ENCODE results near the gene KRT222. TPM values are rescaled to one million over a fixed set of nuclear protein-coding genes. Genes with fewer than 3 reads are reported as not detected.
A peak's percentile ranks its signal among the peaks of the same experiment; 100 is the strongest.

KRT222 gene
- total RNA-seq, 1 donor from 2014 or later: not detected

DNA sequence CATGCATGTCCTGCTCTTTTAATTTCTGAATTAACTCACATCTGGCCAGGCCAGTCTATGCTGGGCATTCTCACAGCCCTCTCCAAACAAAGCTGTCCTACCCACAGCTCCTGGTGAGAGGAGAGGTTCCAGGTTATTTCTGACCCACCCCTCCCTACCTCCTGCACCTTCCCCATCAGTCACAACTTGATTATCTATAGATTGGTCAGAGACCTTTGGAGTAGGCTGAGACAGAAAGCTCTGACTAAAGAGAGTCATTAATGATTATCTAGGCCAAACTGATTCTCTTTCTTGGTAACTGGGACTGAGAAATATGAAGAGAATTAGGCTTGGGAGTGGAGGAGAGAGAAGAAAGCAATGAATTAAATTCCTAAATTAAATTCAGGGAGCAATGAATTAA is 1.4 kb upstream of the KRT222 start:
- intact Hi-C loops (cut with micrococcal nuclease): no loop called here
- no peak for DNase-seq
- ATAC-seq: no peak

DNA sequence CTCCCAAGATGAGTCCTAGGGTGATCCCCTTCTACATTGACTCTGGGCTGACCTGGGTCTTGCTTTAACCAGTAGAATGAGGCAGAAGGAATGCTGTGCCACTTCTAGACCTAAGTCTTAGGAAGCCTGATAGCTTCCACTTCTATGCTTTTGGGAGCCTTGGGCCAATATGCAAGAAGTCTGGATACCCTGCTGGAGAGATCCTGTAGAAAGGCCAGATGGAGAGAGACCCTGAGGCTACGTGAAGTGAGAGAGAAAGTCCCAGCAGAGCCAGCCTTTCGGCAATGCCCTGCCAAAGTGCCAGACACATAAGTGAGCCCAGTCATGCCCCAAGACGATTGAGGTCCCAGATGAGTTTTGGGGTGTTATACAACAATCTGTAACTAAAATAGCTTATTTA is 1.7 kb downstream of the KRT222 start:
- DNase-seq: no peak
- no peak for ATAC-seq
- intact Hi-C loops (cut with micrococcal nuclease): no loop called here

GRCh38 chr17:40659911-40660310 is 5.1 kb downstream of the KRT222 start:
- DNase-seq (no peak), ATAC-seq (no peak)
- intact Hi-C loops (cut with micrococcal nuclease): no loop called here

DNA sequence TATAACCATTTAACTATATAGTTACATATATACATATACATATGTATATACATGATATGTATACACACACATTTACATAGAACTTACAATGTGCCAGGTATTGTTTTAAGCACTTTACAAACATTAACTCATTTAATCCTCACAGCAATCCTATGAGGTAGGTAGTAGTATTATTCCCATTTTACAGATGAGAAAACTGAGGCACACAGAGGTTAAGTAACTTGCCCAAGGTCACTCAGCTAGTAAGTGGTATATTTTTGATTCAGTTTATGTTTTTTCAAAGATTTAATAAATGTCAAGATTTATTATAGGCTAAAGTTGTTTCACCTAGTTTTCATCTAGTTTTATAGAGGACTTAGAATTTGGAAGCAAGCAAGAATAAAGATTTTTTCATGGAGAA is 6.6 kb downstream of the KRT222 start:
- intact Hi-C loops (cut with micrococcal nuclease): no loop called here
- ATAC-seq (no peak), DNase-seq (no peak)

DNA sequence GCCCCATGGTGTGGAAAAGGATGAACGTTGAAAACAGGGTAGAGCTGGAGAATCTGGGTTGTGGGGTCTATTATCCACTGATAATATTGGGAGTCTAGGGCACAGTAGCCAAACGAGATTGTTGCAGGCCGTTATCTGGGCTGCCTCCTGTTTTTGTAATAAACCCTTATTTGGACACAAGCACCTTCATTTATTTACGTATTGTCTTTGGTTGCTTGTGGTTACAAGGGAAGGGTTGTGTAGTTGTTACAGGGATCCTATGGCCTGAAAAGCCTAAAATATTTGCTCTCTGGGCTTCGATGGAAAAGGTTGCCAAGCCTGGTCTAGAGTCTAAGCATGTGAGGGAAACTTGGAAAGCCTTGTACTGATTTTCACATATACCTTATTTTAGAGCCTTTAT is 13.0 kb downstream of the KRT222 start:
- DNase-seq (no peak), ATAC-seq (no peak)
- intact Hi-C loops (cut with micrococcal nuclease): no loop called here

GRCh38 chr17:40648384-40648968 is 16.5 kb downstream of the KRT222 start:
- intact Hi-C loops (cut with micrococcal nuclease): loop anchor here (10.0 kb wide), 1 partner anchor 146 kb away; the partner anchor contains the start of gene KRT28
- DNase-seq (no peak), ATAC-seq (peak; percentile 69)

GRCh38 chr17:40647624-40648383 is 17.2 kb downstream of the KRT222 start, which contains the start of gene SMARCE1:
SMARCE1 (minus strand) TSS chr17:40647818; CDS start chr17:40645802, 2,016 bp downstream.
- DNase-seq (peak; percentile 80), ATAC-seq (peak; percentile 92)
- intact Hi-C loops (cut with micrococcal nuclease): loop anchor here (10.0 kb wide), 1 partner anchor 147 kb away; the partner anchor contains the start of gene KRT28

DNA sequence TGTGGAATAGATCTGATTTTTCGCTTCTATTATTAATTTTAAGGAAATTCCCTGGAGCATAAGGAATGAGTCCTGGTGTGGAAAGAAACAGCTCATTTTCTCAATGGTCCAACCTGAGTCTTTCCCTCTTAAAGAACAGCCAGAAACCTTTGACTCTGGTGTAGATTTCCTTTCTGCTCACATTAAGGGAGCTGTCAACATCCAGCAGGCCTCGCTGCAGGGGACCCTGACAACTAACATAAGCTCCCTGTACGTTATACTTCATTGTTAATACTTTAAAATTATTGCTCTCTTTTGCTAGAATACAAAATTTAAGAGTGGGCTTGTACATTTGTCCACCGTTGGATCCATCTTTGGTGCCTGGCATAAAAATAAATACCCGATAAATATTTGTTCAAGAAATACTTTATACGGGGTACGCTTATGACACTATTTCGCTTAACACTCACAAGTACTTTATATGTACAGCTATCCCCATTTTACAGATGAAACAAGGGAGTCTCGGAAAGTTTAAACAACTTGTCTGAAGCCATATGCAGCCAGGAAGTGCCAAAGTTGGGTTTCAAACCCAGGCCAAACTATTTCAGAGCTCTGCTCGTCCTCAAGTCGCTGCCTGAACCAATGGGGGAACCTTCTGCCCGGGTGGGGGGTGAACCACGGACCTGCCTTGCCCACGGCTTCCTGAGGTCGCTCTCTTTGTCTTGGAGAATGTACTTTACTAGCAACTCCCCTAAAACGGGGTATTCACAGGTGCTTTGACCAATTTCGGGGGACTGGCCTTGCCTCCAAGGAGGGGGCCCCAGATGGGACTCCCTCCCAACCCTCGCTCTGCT is 18.0 kb downstream of the KRT222 start:
- intact Hi-C loops (cut with micrococcal nuclease): loop anchor here (10.0 kb wide), 1 partner anchor 148 kb away; the partner anchor contains the start of gene KRT28
- no peak for DNase-seq
- ATAC-seq: peak; percentile 69

DNA sequence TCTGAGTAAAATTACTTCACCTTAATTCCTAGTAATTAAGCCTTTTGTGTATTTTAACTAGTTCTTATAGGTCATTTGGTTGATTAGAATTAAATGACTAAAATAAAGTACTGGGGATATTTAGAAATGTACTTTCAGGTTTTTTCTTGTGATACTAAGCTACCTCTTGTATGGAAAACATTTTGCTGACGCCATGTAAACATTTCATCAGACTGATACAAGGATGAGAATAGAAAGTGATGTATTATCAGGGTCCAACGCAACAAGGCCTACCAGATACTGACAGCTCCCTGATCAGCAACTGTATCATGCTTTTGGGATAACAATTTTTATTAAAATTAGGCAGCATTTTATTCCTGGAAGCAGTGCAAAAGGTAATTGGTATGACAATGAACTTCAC is 19.0 kb downstream of the KRT222 start:
- ATAC-seq: no peak
- no peak for DNase-seq
- intact Hi-C loops (cut with micrococcal nuclease): loop anchor here (10.0 kb wide), 1 partner anchor 149 kb away; the partner anchor contains the start of gene KRT28

GRCh38 chr17:40645291-40645690 is 19.7 kb downstream of the KRT222 start:
- intact Hi-C loops (cut with micrococcal nuclease): loop anchor here (10.0 kb wide), 1 partner anchor 150 kb away; the partner anchor contains the start of gene KRT28
- DNase-seq (no peak), ATAC-seq (no peak)

- no peak for DNase-seq
- no peak for ATAC-seq
- intact Hi-C loops (cut with micrococcal nuclease): no loop called here
These were observed 27.0 kb downstream of the KRT222 start for GRCh38 chr17:40637931-40638330.

GRCh38 chr17:40633871-40634270 is 31.1 kb downstream of the KRT222 start:
- intact Hi-C loops (cut with micrococcal nuclease): no loop called here
- DNase-seq (no peak), ATAC-seq (no peak)

GRCh38 chr17:40632216-40632615 is 32.8 kb downstream of the KRT222 start:
- intact Hi-C loops (cut with micrococcal nuclease): no loop called here
- ATAC-seq: no peak
- no peak for DNase-seq

GRCh38 chr17:40629842-40630241 is 35.1 kb downstream of the KRT222 start:
- ATAC-seq (no peak), DNase-seq (no peak)
- intact Hi-C loops (cut with micrococcal nuclease): no loop called here

DNA sequence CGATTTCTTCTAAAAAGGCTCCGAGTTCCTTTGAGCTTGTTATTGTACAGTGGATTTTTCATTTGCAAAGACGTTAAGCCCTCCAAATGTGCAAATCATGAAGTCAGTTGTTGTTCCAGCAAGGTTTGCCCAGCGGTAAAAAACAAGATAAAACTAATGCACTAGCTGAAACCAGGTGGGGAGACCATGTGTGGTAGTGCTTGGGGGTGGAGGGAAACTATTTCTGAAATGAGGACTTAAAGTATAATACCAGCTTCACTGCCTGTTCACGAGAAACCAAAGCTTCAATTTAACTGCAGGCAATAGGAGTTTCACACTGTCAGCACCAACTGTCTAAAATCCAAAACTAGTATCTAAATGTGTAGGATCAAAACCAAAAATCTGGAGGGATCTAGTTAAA is 39.7 kb downstream of the KRT222 start:
- DNase-seq: no peak
- intact Hi-C loops (cut with micrococcal nuclease): no loop called here
- no peak for ATAC-seq

GRCh38 chr17:40623419-40624210 is 41.4 kb downstream of the KRT222 start:
- intact Hi-C loops (cut with micrococcal nuclease): no loop called here
- no peak for ATAC-seq
- DNase-seq: no peak

DNA sequence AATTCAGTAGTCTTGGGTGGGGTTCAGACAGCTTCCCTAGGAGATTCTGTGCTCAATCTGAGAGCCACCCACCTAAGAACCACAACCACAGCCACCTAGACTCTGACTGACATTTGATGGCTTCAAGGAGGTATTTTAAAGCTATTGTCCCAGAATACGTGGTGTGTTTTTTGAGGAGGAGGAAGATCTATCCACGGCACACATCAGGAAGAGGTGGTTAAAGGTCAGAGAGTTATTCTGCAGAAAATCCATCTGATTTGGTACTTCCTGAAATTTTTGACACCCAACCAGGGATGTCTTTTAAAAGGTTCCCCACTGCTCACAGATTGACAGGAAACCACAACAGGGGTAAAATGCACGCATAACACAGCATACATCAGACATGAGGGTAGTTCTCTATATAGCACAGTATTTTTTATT is 42.5 kb downstream of the KRT222 start:
- intact Hi-C loops (cut with micrococcal nuclease): no loop called here
- ATAC-seq (no peak), DNase-seq (no peak)

DNA sequence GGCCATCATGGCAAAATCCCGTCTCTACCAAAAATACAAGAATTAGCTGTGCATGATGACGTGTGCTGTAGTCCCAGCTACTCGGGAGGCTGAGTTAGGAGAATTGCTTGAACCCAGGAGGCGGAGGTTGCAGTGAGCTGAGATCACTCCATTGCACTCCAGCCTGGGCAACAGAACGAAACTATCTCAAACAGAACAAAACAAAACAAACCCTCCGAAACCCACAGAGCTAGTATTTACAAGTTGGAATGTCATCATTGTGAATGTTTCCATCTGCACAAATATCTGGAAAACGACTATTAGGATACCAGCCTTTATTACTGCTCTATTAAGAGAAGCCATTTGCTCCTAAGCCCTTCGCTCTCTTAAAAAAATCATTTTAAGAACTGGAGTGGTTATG is 43.4 kb downstream of the KRT222 start:
- no peak for ATAC-seq
- intact Hi-C loops (cut with micrococcal nuclease): no loop called here

DNA sequence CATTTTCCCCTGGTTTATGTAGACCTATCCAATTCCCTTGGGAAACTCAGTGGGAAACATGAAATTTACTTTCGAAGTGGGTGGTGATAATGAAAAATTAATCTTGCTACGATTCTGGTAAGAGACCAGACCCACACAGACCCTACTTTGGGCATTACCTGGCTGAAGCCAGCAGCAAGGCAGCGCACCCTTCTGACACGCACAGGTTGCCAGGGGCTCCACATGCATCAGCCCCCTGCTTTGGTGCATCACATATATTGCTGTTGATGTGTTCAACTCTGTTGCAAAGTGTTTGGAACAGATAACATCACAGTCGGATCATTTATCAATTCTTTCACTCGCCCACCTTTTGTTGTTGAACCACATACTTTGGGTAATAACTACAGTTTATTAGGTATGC is 44.0 kb downstream of the KRT222 start:
- no peak for ATAC-seq
- DNase-seq: no peak
- intact Hi-C loops (cut with micrococcal nuclease): no loop called here

More for the DNA sequence above, 43.4 kb downstream of the KRT222 start:
- no peak for DNase-seq

Data from left ventricle myocardium superior (tissue), 1 donor.